ENCODE results near the gene GPC2. TPM values are rescaled to one million over a fixed set of nuclear protein-coding genes. Genes with fewer than 3 reads are reported as not detected.

The GPC2 gene
- polyA plus RNA-seq, 2 of the 4 experiments (the other 2 are of a cell fraction) = 1.1 to 2.9 TPM

- Histone ChIP-seq H3K4me2 (no peak overlapping the region), H3K4me1 (no peaks in the 10 kb centered on the region), H3K27ac (no peak overlapping the region), H3K4me3 (no peak overlapping the region), H3K9me3 (no peaks in the 10 kb centered on the region)
- TF ChIP-seq FOXS1 (CRISPR knock-in tag; IDR thresholded peaks at IDR 0.05) (no peak), HOXB5 (CRISPR knock-in tag; IDR thresholded peaks at IDR 0.05) (no peak)
- TF ChIP-seq, protein P1, sequence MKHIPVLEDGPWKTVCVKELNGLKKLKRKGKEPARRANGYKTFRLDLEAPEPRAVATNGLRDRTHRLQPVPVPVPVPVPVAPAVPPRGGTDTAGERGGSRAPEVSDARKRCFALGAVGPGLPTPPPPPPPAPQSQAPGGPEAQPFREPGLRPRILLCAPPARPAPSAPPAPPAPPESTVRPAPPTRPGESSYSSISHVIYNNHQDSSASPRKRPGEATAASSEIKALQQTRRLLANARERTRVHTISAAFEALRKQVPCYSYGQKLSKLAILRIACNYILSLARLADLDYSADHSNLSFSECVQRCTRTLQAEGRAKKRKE (CRISPR knock-in tag; IDR thresholded peaks at IDR 0.05; ENCODE audit: low read depth) = no peak
- no peak for DNase-seq (ENCODE audit: low read depth in 1 of 2, low spot score in 1 of 2)
- WGBS (ENCODE audit: missing lambda C conversion rate) = 62% methylated on average over 3 of the region's 3 CpGs
- FAIRE-seq = no peak
- CTCF ChIA-PET = interaction anchor here (0.8 to 23.1 kb wide), 2 partner anchors 8 to 76 kb away, joined by 3 to 245 read pairs; no protein-coding TSS in a partner anchor
- POLR2A ChIA-PET = no interaction called here
- ATAC-seq = no peak; a peak in 1 of 6 replicates
Measured at GRCh38 chr7:100142461-100142860, 34.7 kb downstream of the GPC2 start.

DNA sequence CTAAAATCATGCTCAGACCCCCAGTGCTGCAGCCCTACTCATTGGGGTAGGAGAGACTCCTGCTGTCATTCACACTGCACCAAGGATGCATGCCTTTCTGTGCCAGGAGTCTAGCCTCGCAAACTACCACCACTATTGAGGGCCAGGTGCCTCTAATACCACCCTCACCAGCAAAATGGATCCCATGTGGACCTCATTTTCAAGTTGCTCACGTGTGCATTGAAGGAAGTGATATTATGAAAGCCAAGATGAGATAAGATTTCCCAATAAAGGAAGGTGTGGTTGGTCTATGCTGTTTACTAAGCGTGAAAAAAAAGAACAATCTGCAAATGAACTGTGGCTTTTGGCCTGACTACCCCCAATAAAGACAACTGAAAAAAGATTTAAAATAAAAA is 35.6 kb downstream of the GPC2 start:
- DNase-seq (ENCODE audit: low read depth in 1 of 2, low spot score in 1 of 2) (no peak), FAIRE-seq (no peak), ATAC-seq (no peak)
- no peak for TF ChIP-seq RARB (CRISPR knock-in tag; IDR thresholded peaks at IDR 0.05)
- TF ChIP-seq PBX3 (IDR thresholded peaks at IDR 0.05) = no peak
- TF ChIP-seq ZFP36 (IDR thresholded peaks at IDR 0.05; ENCODE audit: borderline replicate concordance, partially characterized antibody) = no peak
- TF ChIP-seq EP300 (IDR thresholded peaks at IDR 0.05) = no peak
- no peak for TF ChIP-seq HDAC2 (IDR thresholded peaks at IDR 0.05)
- no peak for TF ChIP-seq NFE2L2 (conservative IDR thresholded peaks at IDR 0.05; ENCODE audit: low read length)
- no peak for TF ChIP-seq ZC3H11A (IDR thresholded peaks at IDR 0.05)
- no peak for TF ChIP-seq RAD21 (conservative IDR thresholded peaks at IDR 0.05 in 1 of 2, IDR thresholded peaks at IDR 0.05 in 1 of 2)
- TF ChIP-seq, protein P2, sequence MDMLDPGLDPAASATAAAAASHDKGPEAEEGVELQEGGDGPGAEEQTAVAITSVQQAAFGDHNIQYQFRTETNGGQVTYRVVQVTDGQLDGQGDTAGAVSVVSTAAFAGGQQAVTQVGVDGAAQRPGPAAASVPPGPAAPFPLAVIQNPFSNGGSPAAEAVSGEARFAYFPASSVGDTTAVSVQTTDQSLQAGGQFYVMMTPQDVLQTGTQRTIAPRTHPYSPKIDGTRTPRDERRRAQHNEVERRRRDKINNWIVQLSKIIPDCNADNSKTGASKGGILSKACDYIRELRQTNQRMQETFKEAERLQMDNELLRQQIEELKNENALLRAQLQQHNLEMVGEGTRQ (IDR thresholded peaks at IDR 0.05) = no peak
- no peak for TF ChIP-seq MAFK (IDR thresholded peaks at IDR 0.05; ENCODE audit: partially characterized antibody)
- no peak for TF ChIP-seq EHF (CRISPR knock-in tag; IDR thresholded peaks at IDR 0.05)
- TF ChIP-seq HOXA7 (CRISPR knock-in tag; IDR thresholded peaks at IDR 0.05) = no peak
- TF ChIP-seq KDM1A (IDR thresholded peaks at IDR 0.05; ENCODE audit: low read depth) = no peak
- no peak for TF ChIP-seq SREBF2 (IDR thresholded peaks at IDR 0.05)
- TF ChIP-seq CEBPB (IDR thresholded peaks at IDR 0.05) = no peak
- TF ChIP-seq CBX8 (IDR thresholded peaks at IDR 0.05) = no peak
- no peak for TF ChIP-seq BHLHE40 (IDR thresholded peaks at IDR 0.05; ENCODE audit: low read depth, low read length)
- no peak for TF ChIP-seq ZSCAN20 (CRISPR knock-in tag; IDR thresholded peaks at IDR 0.05)
- CTCF ChIA-PET = interaction anchor here (0.7 to 23.1 kb wide), 2 partner anchors 7 to 10 kb away, joined by 3 to 245 read pairs; no protein-coding TSS in a partner anchor
- Histone ChIP-seq H3K4me1 (no peaks in the 10 kb centered on the region), H3K27ac (no peak overlapping the region), H3K9me3 (no peaks in the 10 kb centered on the region), H3K4me2 (no peak overlapping the region), H3K4me3 (no peak overlapping the region)
- 68% methylated on average over 3 of the region's 3 CpGs for WGBS (ENCODE audit: missing lambda C conversion rate)
- POLR2A ChIA-PET = no interaction called here

- CTCF ChIA-PET = interaction anchor here (0.6 to 13.2 kb wide), 7 partner anchors 13 to 714 kb away, joined by 3 to 245 read pairs (median 4); partner anchors contain the start of genes LAMTOR4, SLC12A9 and TRAPPC14
- no peak for ATAC-seq
- no peaks in the 10 kb centered on the region for H3K9me3 ChIP-seq
- no peak overlapping the region for H3K4me2 ChIP-seq
- no peak overlapping the region for H3K27ac ChIP-seq
- WGBS (ENCODE audit: missing lambda C conversion rate) = 78% methylated on average over 13 of the region's 13 CpGs
- no peak for FAIRE-seq
- no peak overlapping the region for H3K4me3 ChIP-seq
- H3K4me1 ChIP-seq = no peaks in the 10 kb centered on the region
- POLR2A ChIA-PET = interaction anchor here (1.3 kb wide), 1 partner anchor 11 kb away, joined by 3 read pairs; the partner anchor contains the start of gene LAMTOR4
- no peak for DNase-seq (ENCODE audit: low read depth in 1 of 2, low spot score in 1 of 2)
- no peak for TF ChIP-seq FOSB (CRISPR knock-in tag; IDR thresholded peaks at IDR 0.05)
- TF ChIP-seq FOSL2 (IDR thresholded peaks at IDR 0.05) = no peak
- TF ChIP-seq FOSL2 (CRISPR knock-in tag; IDR thresholded peaks at IDR 0.05) = no peak
- no peak for TF ChIP-seq FOXS1 (CRISPR knock-in tag; IDR thresholded peaks at IDR 0.05)
- TF ChIP-seq ELK1 (IDR thresholded peaks at IDR 0.05; ENCODE audit: low read depth, low read length) = no peak
- TF ChIP-seq TFCP2L1 (CRISPR knock-in tag; IDR thresholded peaks at IDR 0.05) = no peak
- no peak for TF ChIP-seq HDAC2 (IDR thresholded peaks at IDR 0.05)
- no peak for TF ChIP-seq HOXB5 (CRISPR knock-in tag; IDR thresholded peaks at IDR 0.05)
- TF ChIP-seq JUN (IDR thresholded peaks at IDR 0.05) = no peak
- TF ChIP-seq ZNF302 (CRISPR knock-in tag; IDR thresholded peaks at IDR 0.05) = no peak
- TF ChIP-seq JUNB (IDR thresholded peaks at IDR 0.05) = no peak
- no peak for TF ChIP-seq RFX5 (IDR thresholded peaks at IDR 0.05)
- no peak for TF ChIP-seq RAD21 (conservative IDR thresholded peaks at IDR 0.05 in 1 of 2, IDR thresholded peaks at IDR 0.05 in 1 of 2)
Measured at GRCh38 chr7:100137851-100138760, 39.1 kb downstream of the GPC2 start.
